Measurements from ENCODE around the gene CADM2.

GRCh38 chr3:84980011-84980410, 21.2 kb downstream of the CADM2 start:
- no peak for TF ChIP-seq POLR2A (IDR thresholded peaks at IDR 0.05)
- TF ChIP-seq, protein P1, sequence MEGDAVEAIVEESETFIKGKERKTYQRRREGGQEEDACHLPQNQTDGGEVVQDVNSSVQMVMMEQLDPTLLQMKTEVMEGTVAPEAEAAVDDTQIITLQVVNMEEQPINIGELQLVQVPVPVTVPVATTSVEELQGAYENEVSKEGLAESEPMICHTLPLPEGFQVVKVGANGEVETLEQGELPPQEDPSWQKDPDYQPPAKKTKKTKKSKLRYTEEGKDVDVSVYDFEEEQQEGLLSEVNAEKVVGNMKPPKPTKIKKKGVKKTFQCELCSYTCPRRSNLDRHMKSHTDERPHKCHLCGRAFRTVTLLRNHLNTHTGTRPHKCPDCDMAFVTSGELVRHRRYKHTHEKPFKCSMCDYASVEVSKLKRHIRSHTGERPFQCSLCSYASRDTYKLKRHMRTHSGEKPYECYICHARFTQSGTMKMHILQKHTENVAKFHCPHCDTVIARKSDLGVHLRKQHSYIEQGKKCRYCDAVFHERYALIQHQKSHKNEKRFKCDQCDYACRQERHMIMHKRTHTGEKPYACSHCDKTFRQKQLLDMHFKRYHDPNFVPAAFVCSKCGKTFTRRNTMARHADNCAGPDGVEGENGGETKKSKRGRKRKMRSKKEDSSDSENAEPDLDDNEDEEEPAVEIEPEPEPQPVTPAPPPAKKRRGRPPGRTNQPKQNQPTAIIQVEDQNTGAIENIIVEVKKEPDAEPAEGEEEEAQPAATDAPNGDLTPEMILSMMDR (IDR thresholded peaks at IDR 0.05) = no peak
